ENCODE data around the gene RSPH1. TPM values are rescaled to one million over a fixed set of nuclear protein-coding genes. Genes with fewer than 3 reads are reported as not detected.

RSPH1 gene
- total and polyA plus RNA-seq, 2 of the 4 experiments (the other 2 are of a cell fraction) = not detected

DNA sequence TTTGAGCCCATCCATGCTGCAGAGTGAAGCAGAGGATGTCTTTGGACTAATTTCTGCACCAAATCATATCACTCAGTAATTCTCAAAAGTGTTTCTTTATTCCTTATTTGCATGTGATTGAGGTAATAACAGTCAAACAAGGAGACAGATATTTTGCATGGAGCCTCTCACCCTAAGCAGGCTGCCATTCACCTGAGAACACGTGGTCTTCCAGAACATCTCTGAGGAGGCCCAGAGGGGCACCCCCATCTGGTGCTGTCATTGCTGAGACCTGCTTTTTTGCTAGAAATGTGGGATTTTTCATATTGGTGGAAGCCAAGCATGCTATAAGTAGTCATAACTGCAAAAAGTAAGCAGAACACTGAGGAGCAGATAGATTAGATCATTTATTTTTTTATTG is 25.4 kb upstream of the RSPH1 start:
- TF ChIP-seq RCOR1 (IDR thresholded peaks at IDR 0.05; ENCODE audit: insufficient replicate concordance, low read length) = no peak
- TF ChIP-seq, protein P1, sequence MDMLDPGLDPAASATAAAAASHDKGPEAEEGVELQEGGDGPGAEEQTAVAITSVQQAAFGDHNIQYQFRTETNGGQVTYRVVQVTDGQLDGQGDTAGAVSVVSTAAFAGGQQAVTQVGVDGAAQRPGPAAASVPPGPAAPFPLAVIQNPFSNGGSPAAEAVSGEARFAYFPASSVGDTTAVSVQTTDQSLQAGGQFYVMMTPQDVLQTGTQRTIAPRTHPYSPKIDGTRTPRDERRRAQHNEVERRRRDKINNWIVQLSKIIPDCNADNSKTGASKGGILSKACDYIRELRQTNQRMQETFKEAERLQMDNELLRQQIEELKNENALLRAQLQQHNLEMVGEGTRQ (IDR thresholded peaks at IDR 0.05; ENCODE audit: low read depth, low read length) = no peak
- TF ChIP-seq NFE2L2 (IDR thresholded peaks at IDR 0.05; ENCODE audit: low read depth, low read length) = no peak
- no peak for TF ChIP-seq CEBPB (IDR thresholded peaks at IDR 0.05; ENCODE audit: low read depth, low read length)
- TF ChIP-seq RAD21 (IDR thresholded peaks at IDR 0.05; ENCODE audit: low read length) = no peak
- no peak for TF ChIP-seq POLR2A (IDR thresholded peaks at IDR 0.05; ENCODE audit: low read depth, low read length)
- no peak for TF ChIP-seq BHLHE40 (IDR thresholded peaks at IDR 0.05; ENCODE audit: low read depth, low read length)
- TF ChIP-seq, protein P2, sequence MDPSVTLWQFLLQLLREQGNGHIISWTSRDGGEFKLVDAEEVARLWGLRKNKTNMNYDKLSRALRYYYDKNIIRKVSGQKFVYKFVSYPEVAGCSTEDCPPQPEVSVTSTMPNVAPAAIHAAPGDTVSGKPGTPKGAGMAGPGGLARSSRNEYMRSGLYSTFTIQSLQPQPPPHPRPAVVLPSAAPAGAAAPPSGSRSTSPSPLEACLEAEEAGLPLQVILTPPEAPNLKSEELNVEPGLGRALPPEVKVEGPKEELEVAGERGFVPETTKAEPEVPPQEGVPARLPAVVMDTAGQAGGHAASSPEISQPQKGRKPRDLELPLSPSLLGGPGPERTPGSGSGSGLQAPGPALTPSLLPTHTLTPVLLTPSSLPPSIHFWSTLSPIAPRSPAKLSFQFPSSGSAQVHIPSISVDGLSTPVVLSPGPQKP (IDR thresholded peaks at IDR 0.05; ENCODE audit: borderline replicate concordance, low read depth, low read length) = no peak
- TF ChIP-seq MAZ (IDR thresholded peaks at IDR 0.05; ENCODE audit: borderline replicate concordance, low read depth, low read length) = no peak
- TF ChIP-seq MXI1 (IDR thresholded peaks at IDR 0.05; ENCODE audit: borderline replicate concordance, low read depth, low read length) = no peak
- no peak for TF ChIP-seq FOS (IDR thresholded peaks at IDR 0.05; ENCODE audit: low read depth, low read length)
- TF ChIP-seq MAFK (IDR thresholded peaks at IDR 0.05; ENCODE audit: low read depth, low read length) = no peak
- TF ChIP-seq, protein P3, sequence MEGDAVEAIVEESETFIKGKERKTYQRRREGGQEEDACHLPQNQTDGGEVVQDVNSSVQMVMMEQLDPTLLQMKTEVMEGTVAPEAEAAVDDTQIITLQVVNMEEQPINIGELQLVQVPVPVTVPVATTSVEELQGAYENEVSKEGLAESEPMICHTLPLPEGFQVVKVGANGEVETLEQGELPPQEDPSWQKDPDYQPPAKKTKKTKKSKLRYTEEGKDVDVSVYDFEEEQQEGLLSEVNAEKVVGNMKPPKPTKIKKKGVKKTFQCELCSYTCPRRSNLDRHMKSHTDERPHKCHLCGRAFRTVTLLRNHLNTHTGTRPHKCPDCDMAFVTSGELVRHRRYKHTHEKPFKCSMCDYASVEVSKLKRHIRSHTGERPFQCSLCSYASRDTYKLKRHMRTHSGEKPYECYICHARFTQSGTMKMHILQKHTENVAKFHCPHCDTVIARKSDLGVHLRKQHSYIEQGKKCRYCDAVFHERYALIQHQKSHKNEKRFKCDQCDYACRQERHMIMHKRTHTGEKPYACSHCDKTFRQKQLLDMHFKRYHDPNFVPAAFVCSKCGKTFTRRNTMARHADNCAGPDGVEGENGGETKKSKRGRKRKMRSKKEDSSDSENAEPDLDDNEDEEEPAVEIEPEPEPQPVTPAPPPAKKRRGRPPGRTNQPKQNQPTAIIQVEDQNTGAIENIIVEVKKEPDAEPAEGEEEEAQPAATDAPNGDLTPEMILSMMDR (conservative IDR thresholded peaks at IDR 0.05; ENCODE audit: low read depth, low read length) = no peak
- TF ChIP-seq SMC3 (IDR thresholded peaks at IDR 0.05; ENCODE audit: low read depth, low read length) = no peak
- TF ChIP-seq CHD1 (IDR thresholded peaks at IDR 0.05; ENCODE audit: low read depth, low read length) = no peak
- TF ChIP-seq RFX5 (IDR thresholded peaks at IDR 0.05; ENCODE audit: low read depth, low read length) = no peak
- H2AFZ ChIP-seq (replicated peaks; ENCODE audit: low read length, poor library complexity) = no peak overlapping the region
- DNase-seq (no peak), ATAC-seq (ENCODE audit: low read depth) (no peak)
- H4K5ac ChIP-seq (ENCODE audit: low read depth, low read length) = no peak overlapping the region
- ChIA-PET CTCF (no interaction called here), POLR2A (ENCODE audit: unreplicated experiment) (no interaction called here)
- H3K9me3 ChIP-seq (ENCODE audit: control insufficient read depth, insufficient read depth, low read length) = no peaks in the 10 kb centered on the region
- no peak overlapping the region for H2BK5ac ChIP-seq (ENCODE audit: low read depth, low read length, poor library complexity, severe bottlenecking)
- H3K56ac ChIP-seq (ENCODE audit: extremely low read depth, insufficient read depth, low read length) = no peak overlapping the region
- no peaks in the 10 kb centered on the region; the same call in 1 of the 2 replicates for H4K20me1 ChIP-seq (ENCODE audit: insufficient read depth, low read length)
- no peak overlapping the region for H3K9ac ChIP-seq (ENCODE audit: low read depth, low read length)
- H4K91ac ChIP-seq (ENCODE audit: insufficient read depth, low read depth, low read length) = no peak overlapping the region
- peaks cover 6% of the 10 kb centered on the region; the same call in 1 of the 2 replicates for H3K4me1 ChIP-seq (ENCODE audit: control insufficient read depth, insufficient read depth, low read length)
- H3K79me1 ChIP-seq (ENCODE audit: low read depth in 1 of 2, low read length in 2 of 2) = no peaks in the 10 kb centered on the region
- no peak overlapping the region for H2BK120ac ChIP-seq (ENCODE audit: low read depth, low read length)
- H3K23ac ChIP-seq (ENCODE audit: low read depth, low read length) = no peak overlapping the region
- H4K8ac ChIP-seq (ENCODE audit: low read depth in 2 of 2, low read length in 2 of 2) = no peak overlapping the region
- no peak overlapping the region for H2AK5ac ChIP-seq (ENCODE audit: low read depth, low read length)
- H3K4me3 ChIP-seq (ENCODE audit: insufficient read depth, low read depth, low read length) = no peak overlapping the region
- no peak overlapping the region for H2AK9ac ChIP-seq (replicated peaks; ENCODE audit: low read depth, low read length, poor library complexity)
- H3K9me1 ChIP-seq (ENCODE audit: insufficient read depth, low read length) = peaks cover 2% of the 10 kb centered on the region; the same call in 1 of the 2 replicates
- no peak overlapping the region for H3K4me2 ChIP-seq (ENCODE audit: low read depth, low read length)
- H3K36me3 ChIP-seq (ENCODE audit: control insufficient read depth, insufficient read depth, low read length) = no peaks in the 10 kb centered on the region
- no TSS peak for BruUV-seq (replicated peaks)
- H2BK15ac ChIP-seq (ENCODE audit: low read depth, low read length) = no peak overlapping the region
- in situ Hi-C loops (cut with MboI; ENCODE audit: low sequenced_read_pairs) (no loop called here), intact Hi-C loops (cut with micrococcal nuclease) (no loop called here), dilution Hi-C loops (cut with HindIII; ENCODE audit: low sequenced_read_pairs, unreplicated experiment) (no loop called here)
- peaks cover 25% of the 10 kb centered on the region for H3K27me3 ChIP-seq (ENCODE audit: control insufficient read depth, insufficient read depth, low read length)
- no CpG with 5 or more reads among the region's 1 CpG for WGBS, 2 experiments (ENCODE audit: extremely low coverage in 2 of 2, insufficient read length in 1 of 2)
- H2BK20ac ChIP-seq (ENCODE audit: low read depth, low read length) = no peak overlapping the region
- no peak overlapping the region for H3K4ac ChIP-seq (ENCODE audit: low read depth, low read length)
- no peak overlapping the region for H3K18ac ChIP-seq (ENCODE audit: low read depth, low read length)
- no peak overlapping the region for H3K27ac ChIP-seq (ENCODE audit: insufficient read depth, low read length)
- H3K14ac ChIP-seq (replicated peaks; ENCODE audit: low read depth, low read length) = no peak overlapping the region

Data from IMR-90 (cell line).